ENCODE results near the gene TLCD2. TPM values are rescaled to one million over a fixed set of nuclear protein-coding genes. Genes with fewer than 3 reads are reported as not detected.

Gene TLCD2
- total RNA-seq, 6 experiments from 2014 or later: 2.5 to 17.7 (median 3.7) TPM

DNA sequence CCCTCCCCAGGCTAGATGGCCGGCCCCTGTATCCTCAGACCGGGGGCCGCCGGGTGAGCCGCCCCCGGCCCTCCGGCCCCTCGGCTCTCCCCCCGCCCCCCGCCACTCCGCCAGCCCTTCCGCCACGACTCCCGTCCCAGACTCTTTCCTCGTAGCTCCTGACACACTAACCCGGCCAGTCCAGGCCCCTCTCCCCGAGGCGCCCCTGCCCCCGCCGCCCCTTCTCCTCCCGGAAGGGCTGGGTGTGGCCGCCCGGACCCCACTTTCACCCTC, 5.6 kb upstream of the TLCD2 start:
- intact Hi-C loops (cut with DNase I): no loop called here
- no peak for ATAC-seq

DNA sequence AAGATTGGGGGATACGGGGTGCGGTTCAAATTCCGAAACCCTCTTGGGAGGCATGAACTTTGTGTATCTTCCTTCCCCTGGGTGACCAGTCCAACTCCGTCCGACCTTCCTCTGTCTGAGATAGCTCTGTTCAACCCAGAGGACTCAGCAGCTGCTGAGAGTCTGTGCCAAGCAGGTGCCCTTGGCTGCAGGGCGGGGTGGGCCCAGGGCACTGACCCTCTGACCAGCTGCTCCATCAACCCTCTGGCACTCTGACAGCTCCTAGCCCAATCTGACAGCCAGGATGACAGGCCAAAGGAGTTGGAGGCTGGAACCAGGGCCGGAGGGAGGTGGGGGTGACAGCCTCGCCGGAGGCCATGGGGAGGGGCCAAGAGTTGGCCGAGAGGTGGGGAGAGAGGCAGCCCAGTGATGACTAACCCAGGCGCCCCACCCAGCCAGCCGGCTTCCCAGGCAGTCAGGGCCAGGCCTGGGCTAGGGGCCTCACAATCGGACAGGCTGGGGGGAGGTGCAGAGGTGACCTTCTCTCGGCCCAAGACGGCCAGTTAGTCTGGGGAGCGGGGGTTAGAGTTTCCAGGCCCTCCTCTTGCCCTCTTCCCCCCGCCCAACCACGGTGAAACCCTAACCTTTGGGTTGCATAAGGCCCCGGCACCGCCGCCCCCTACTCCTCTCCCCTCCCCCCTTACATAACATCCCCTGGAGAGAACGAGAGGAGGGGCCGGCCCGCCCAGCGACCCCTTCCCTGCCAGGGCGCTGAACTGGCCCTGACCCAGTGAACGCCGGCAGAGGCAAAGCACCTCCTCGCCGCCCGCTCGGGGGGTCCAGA, 5.0 kb upstream of the TLCD2 start:
- H3K4me1 ChIP-seq: peaks cover 0 to 29% (median 13%) of the 10 kb centered on the region in 4 donors

More for the DNA sequence above, 5.6 kb upstream of the TLCD2 start:
- Histone ChIP-seq H3K36me3 (peaks cover 0 to 28% (median 14%) of the 10 kb centered on the region in 4 donors), H3K27me3 (no peaks in the 10 kb centered on the region), H3K9me3 (no peaks in the 10 kb centered on the region), H3K4me3 (peak overlapping the region; percentile 87 to 98 (median 90)), H3K4me1 (peaks cover 0 to 30% (median 15%) of the 10 kb centered on the region in 4 donors), H3K27ac (peak overlapping the region; percentile 79 to 99 (median 98))
- no peak for TF ChIP-seq POLR2A (IDR thresholded peaks at IDR 0.05)
- TF ChIP-seq, protein P1, sequence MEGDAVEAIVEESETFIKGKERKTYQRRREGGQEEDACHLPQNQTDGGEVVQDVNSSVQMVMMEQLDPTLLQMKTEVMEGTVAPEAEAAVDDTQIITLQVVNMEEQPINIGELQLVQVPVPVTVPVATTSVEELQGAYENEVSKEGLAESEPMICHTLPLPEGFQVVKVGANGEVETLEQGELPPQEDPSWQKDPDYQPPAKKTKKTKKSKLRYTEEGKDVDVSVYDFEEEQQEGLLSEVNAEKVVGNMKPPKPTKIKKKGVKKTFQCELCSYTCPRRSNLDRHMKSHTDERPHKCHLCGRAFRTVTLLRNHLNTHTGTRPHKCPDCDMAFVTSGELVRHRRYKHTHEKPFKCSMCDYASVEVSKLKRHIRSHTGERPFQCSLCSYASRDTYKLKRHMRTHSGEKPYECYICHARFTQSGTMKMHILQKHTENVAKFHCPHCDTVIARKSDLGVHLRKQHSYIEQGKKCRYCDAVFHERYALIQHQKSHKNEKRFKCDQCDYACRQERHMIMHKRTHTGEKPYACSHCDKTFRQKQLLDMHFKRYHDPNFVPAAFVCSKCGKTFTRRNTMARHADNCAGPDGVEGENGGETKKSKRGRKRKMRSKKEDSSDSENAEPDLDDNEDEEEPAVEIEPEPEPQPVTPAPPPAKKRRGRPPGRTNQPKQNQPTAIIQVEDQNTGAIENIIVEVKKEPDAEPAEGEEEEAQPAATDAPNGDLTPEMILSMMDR (IDR thresholded peaks at IDR 0.05): no peak
- DNase-seq: no peak
- WGBS (ENCODE audit: insufficient coverage, low coverage, low lambda C conversion rate, missing lambda C conversion rate): 0% methylated on average over 3 of the region's 23 CpGs

DNA sequence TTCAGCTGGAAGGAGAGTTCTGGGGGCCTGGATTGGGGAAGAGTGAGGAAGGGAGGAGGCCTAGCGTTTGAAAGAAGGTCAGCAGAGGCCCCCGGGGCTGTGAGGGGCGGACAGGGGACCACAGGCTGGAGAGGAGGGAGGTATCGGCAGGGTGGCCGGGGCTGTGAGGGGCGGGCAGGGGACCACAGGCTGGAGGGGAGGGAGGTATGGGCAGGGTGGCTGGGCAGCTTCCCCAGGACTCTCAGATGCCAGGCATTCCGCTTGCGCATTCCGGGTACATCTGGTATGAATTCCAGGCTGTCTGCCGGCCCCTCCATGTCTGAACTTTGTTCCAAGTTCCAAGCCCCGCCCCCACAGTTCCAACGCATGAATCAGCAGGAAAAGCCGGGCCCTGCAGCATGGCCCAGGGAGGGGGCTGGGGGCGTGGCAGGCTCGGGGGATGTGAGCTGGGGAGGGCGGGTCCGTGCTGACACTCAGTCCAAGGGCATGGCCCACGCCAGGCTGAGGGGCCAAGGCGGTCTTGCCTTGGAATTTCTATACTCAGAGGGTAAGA, 4.3 kb upstream of the TLCD2 start:
- ATAC-seq (peak; percentile 33 to 54 (median 47)), DNase-seq (peak; percentile 97 to 99 (median 99))
- Histone ChIP-seq H3K9me3 (no peaks in the 10 kb centered on the region), H3K27ac (peak overlapping the region; percentile 79 to 99 (median 98)), H3K36me3 (peaks cover 0 to 28% (median 14%) of the 10 kb centered on the region in 4 donors), H3K4me3 (peak overlapping the region; percentile 87 to 98 (median 90)), H3K4me1 (peaks cover 0 to 29% (median 13%) of the 10 kb centered on the region in 4 donors), H3K27me3 (no peaks in the 10 kb centered on the region)
- intact Hi-C loops (cut with DNase I): no loop called here
- TF ChIP-seq, protein P1 (IDR thresholded peaks at IDR 0.05): no peak
- TF ChIP-seq POLR2A (IDR thresholded peaks at IDR 0.05): no peak
- WGBS (ENCODE audit: insufficient coverage, low coverage, low lambda C conversion rate, missing lambda C conversion rate): 10% methylated on average over 9 of the region's 19 CpGs

More for the DNA sequence above, 5.0 kb upstream of the TLCD2 start:
- Histone ChIP-seq H3K9me3 (no peaks in the 10 kb centered on the region), H3K36me3 (peaks cover 0 to 28% (median 14%) of the 10 kb centered on the region in 4 donors), H3K27ac (peak overlapping the region; percentile 79 to 99 (median 98)), H3K27me3 (no peaks in the 10 kb centered on the region), H3K4me3 (peak overlapping the region; percentile 87 to 98 (median 90))
- intact Hi-C loops (cut with DNase I): no loop called here
- 5% methylated on average over 15 of the region's 32 CpGs for WGBS (ENCODE audit: insufficient coverage, low coverage, low lambda C conversion rate, missing lambda C conversion rate)
- DNase-seq (peak; percentile 92 to 97 (median 95)), ATAC-seq (peak; percentile 43 to 51 (median 46))
- TF ChIP-seq, protein P1 (IDR thresholded peaks at IDR 0.05): no peak
- peak; percentile 74 for TF ChIP-seq POLR2A (IDR thresholded peaks at IDR 0.05)

DNA sequence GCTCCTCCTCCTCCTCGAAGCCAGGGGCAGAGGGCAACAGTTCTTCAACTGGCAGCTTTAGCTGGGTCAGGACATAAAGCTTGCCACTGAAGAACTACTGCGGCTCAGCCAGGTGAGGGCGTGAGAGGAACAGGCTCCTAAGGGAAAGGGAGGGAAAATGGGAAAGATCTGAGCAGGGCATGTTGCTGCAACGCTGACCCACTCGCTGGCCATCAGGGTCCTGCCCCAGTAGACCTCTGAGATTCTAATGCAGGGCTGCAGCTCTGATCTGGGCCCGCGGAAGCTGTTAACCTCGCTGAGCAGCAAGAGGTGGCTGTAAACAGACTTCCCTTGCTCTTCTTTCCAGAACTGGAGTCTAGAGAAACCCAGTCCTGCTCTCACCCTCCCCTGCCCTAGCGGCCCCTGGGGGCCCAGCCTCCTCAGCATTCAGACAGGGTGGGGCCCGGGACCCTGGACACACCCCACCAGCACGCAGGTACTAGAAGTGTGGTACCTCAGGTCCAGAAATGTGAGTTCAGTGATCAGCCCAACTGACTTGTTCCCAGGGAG, 3.8 kb upstream of the TLCD2 start:
- H3K27ac ChIP-seq: peak overlapping the region; percentile 60 to 99 (median 98)
- peaks cover 0 to 28% (median 14%) of the 10 kb centered on the region in 4 donors for H3K36me3 ChIP-seq
- TF ChIP-seq, protein P1 (IDR thresholded peaks at IDR 0.05): peak; percentile 24 to 51 (median 43)
- TF ChIP-seq POLR2A (IDR thresholded peaks at IDR 0.05): no peak
- peaks cover 0 to 29% (median 14%) of the 10 kb centered on the region in 4 donors for H3K4me1 ChIP-seq
- peak overlapping the region; percentile 87 to 98 (median 90) for H3K4me3 ChIP-seq
- no peaks in the 10 kb centered on the region for H3K9me3 ChIP-seq
- no peaks in the 10 kb centered on the region for H3K27me3 ChIP-seq
- WGBS (ENCODE audit: insufficient coverage, low coverage, low lambda C conversion rate, missing lambda C conversion rate): 5% methylated on average over 8 of the region's 11 CpGs
- intact Hi-C loops (cut with DNase I): no loop called here
- ATAC-seq: no peak
- peak in 2 of 3 donors; percentile 32 to 66 for DNase-seq
